ENCODE results near the gene SPTSSB.

SPTSSB gene

GRCh38 chr3:161314836-161315395 is 56.4 kb downstream of the SPTSSB start:
- no peaks in the 10 kb centered on the region for H3K36me3 ChIP-seq (ENCODE audit: control insufficient read depth, insufficient read depth, low read length)
- no peaks in the 10 kb centered on the region for H3K27me3 ChIP-seq (ENCODE audit: control insufficient read depth, insufficient read depth, low read length)
- no peak overlapping the region for H3K9ac ChIP-seq (ENCODE audit: low read depth, low read length)
- H3K4me1 ChIP-seq (ENCODE audit: control insufficient read depth, insufficient read depth, low read length): 0 out of 2 replicates have a peak, but pooled peaks cover 4% of the 10 kb centered on the region
- no peak overlapping the region for H3K27ac ChIP-seq (ENCODE audit: low read depth, low read length)
- no peak overlapping the region for H3K4me3 ChIP-seq (ENCODE audit: low read depth, low read length)
- no peaks in the 10 kb centered on the region for H3K9me3 ChIP-seq (ENCODE audit: control insufficient read depth, insufficient read depth, low read length)

- no peaks in the 10 kb centered on the region for H3K27me3 ChIP-seq (ENCODE audit: control insufficient read depth, insufficient read depth, low read length)
- no peak overlapping the region for H3K27ac ChIP-seq (ENCODE audit: low read depth, low read length)
- no peak overlapping the region for H3K4me3 ChIP-seq (ENCODE audit: low read depth, low read length)
- H3K4me1 ChIP-seq (ENCODE audit: control insufficient read depth, insufficient read depth, low read length): 0 out of 2 replicates have a peak, but pooled peaks cover 4% of the 10 kb centered on the region
- H3K9me3 ChIP-seq (ENCODE audit: control insufficient read depth, insufficient read depth, low read length): no peaks in the 10 kb centered on the region
- H3K36me3 ChIP-seq (ENCODE audit: control insufficient read depth, insufficient read depth, low read length): no peaks in the 10 kb centered on the region
- H3K9ac ChIP-seq (ENCODE audit: low read depth, low read length): no peak overlapping the region
These were observed 60.5 kb downstream of the SPTSSB start for GRCh38 chr3:161310649-161311423.

- Histone ChIP-seq H3K4me1 (ENCODE audit: control insufficient read depth, insufficient read depth, low read length) (0 out of 2 replicates have a peak, but pooled peaks cover under 1% of the 10 kb centered on the region), H3K4me3 (ENCODE audit: low read depth, low read length) (no peak overlapping the region), H3K36me3 (ENCODE audit: control insufficient read depth, insufficient read depth, low read length) (no peaks in the 10 kb centered on the region), H3K27me3 (ENCODE audit: control insufficient read depth, insufficient read depth, low read length) (no peaks in the 10 kb centered on the region), H3K9me3 (ENCODE audit: control insufficient read depth, insufficient read depth, low read length) (no peaks in the 10 kb centered on the region), H3K9ac (ENCODE audit: low read depth, low read length) (no peak overlapping the region), H3K27ac (ENCODE audit: low read depth, low read length) (no peak overlapping the region)
These were observed 66.0 kb downstream of the SPTSSB start for GRCh38 chr3:161305095-161305991.

- H3K27me3 ChIP-seq (ENCODE audit: control insufficient read depth, insufficient read depth, low read length): no peaks in the 10 kb centered on the region
- no peaks in the 10 kb centered on the region for H3K4me1 ChIP-seq (ENCODE audit: control insufficient read depth, insufficient read depth, low read length)
- H3K9me3 ChIP-seq (ENCODE audit: control insufficient read depth, insufficient read depth, low read length): peaks cover 6% of the 10 kb centered on the region; the same call in 1 of the 2 replicates
- H3K4me3 ChIP-seq (ENCODE audit: low read depth, low read length): no peak overlapping the region
- H3K27ac ChIP-seq (ENCODE audit: low read depth, low read length): no peak overlapping the region
- H3K9ac ChIP-seq (ENCODE audit: low read depth, low read length): no peak overlapping the region
- H3K36me3 ChIP-seq (ENCODE audit: control insufficient read depth, insufficient read depth, low read length): no peaks in the 10 kb centered on the region
These were observed 74.5 kb downstream of the SPTSSB start for GRCh38 chr3:161296814-161297213.

- Histone ChIP-seq H3K4me3 (ENCODE audit: low read depth, low read length) (no peak overlapping the region), H3K27me3 (ENCODE audit: control insufficient read depth, insufficient read depth, low read length) (no peaks in the 10 kb centered on the region), H3K9me3 (ENCODE audit: control insufficient read depth, insufficient read depth, low read length) (peaks cover 6% of the 10 kb centered on the region; the same call in 1 of the 2 replicates), H3K36me3 (ENCODE audit: control insufficient read depth, insufficient read depth, low read length) (no peaks in the 10 kb centered on the region), H3K9ac (ENCODE audit: low read depth, low read length) (no peak overlapping the region), H3K27ac (ENCODE audit: low read depth, low read length) (no peak overlapping the region), H3K4me1 (ENCODE audit: control insufficient read depth, insufficient read depth, low read length) (no peaks in the 10 kb centered on the region)
These were observed 76.0 kb downstream of the SPTSSB start for GRCh38 chr3:161295325-161295724.

Measured in HUES48 (cell line).